ENCODE measurements around the gene CD164L2.

GRCh38 chr1:27372022-27372807 lies 10.9 kb downstream of the CD164L2 start:
- TF ChIP-seq POLR2A (IDR thresholded peaks at IDR 0.05) (no peak), EP300 (IDR thresholded peaks at IDR 0.05; ENCODE audit: low read depth) (no peak)

Measured in transverse colon (tissue), 1 donor.